A673 (cell line): ENCODE measurements around the gene FOXO3.

Source experiments
- CTCF ChIP-seq: fragments of 300-800, 200-600 bp; sonication (generic); conservative IDR thresholded peaks from 2 replicates; pipeline ENCODE4 v1.5.1; 2017; ENCODE audit warnings: low read depth, mild to moderate bottlenecking, antibody characterized with exemption, low read length, moderate library complexity, mixed read lengths
- EZH2 ChIP-seq: fragments of 200-600 bp; sonication (generic); IDR thresholded peaks from 2 replicates; pipeline ENCODE4 v1.6.1; 2017; ENCODE audit warnings: borderline replicate concordance, low read depth, mild to moderate bottlenecking, mixed read lengths, antibody characterized with exemption, low read length; ENCODE audit not compliant: poor library complexity, severe bottlenecking

- TF ChIP-seq CTCF (no peak), EZH2 (no peak)
These were observed 33.4 kb downstream of the FOXO3 start for GRCh38 chr6:108594151-108594550.
